ENCODE results near the gene GOSR1. TPM values are rescaled to one million over a fixed set of nuclear protein-coding genes. Genes with fewer than 3 reads are reported as not detected.

The GOSR1 gene
- 10 to 100 TPM; 28.4 to 62.0 (median 44.6) TPM for total RNA-seq

DNA sequence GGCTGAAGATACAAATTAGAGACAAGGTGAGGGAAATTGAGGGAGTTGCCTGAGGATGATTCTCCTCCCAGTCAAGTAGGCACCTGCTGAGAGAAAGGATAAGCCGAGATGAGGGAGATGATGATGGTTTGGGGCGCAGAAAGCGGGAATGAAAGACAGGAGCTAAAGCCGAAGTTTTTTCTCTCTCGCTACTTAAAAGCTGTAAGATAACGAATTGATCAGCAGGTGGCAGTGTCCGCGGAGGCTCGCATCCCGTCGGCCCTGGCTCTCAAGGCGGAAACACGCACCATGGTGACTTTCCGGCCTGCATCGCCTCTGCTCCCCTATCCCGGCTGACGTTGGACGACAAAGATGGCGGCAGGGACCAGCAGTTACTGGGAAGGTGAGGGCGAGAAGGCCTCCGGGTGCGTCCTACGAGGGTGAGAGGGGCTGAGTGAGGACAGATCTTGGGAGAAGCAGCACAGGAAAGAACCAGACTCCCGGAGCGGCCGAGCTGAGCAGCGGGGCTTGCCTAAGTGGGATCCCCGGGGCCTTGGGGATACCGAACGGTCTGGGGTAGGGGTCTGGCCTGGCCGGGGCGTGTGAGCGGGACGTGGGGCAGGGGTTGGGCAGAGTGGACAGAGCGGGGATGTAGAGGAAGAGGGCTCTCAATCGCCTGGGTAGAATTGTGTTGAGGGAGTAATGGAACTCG, at the start of gene GOSR1:
GOSR1 (plus strand) TSS at position 326 of the 691 bp plus-strand sequence; CDS start at position 352, 26 bp downstream.
- ATAC-seq, result peak; percentile 99
- Histone ChIP-seq H3K27ac (peak within 1 kb of the TSS; percentile 86 to 94 (median 92)), H3K9me3 (no peaks in the 10 kb centered on the region), H3K27me3 (no peaks in the 10 kb centered on the region), H3K36me3 (peaks cover 0 to 33% of the 10 kb centered on the region in 2 donors), H3K4me3 (peak within 1 kb of the TSS; percentile 70 to 84), H3K4me1 (peaks cover 0 to 39% (median 0%) of the 10 kb centered on the region in 3 donors)
- WGBS, 2 donors (ENCODE audit: low coverage in 1 of 2), result 0% methylated on average over 6 to 30 of the region's 37 CpGs
- TF ChIP-seq POLR2A (IDR thresholded peaks at IDR 0.05), result peak; percentile 32 to 55
- peak; percentile 69 for TF ChIP-seq POLR2AphosphoS5 (IDR thresholded peaks at IDR 0.05)
- TF ChIP-seq, protein P1, sequence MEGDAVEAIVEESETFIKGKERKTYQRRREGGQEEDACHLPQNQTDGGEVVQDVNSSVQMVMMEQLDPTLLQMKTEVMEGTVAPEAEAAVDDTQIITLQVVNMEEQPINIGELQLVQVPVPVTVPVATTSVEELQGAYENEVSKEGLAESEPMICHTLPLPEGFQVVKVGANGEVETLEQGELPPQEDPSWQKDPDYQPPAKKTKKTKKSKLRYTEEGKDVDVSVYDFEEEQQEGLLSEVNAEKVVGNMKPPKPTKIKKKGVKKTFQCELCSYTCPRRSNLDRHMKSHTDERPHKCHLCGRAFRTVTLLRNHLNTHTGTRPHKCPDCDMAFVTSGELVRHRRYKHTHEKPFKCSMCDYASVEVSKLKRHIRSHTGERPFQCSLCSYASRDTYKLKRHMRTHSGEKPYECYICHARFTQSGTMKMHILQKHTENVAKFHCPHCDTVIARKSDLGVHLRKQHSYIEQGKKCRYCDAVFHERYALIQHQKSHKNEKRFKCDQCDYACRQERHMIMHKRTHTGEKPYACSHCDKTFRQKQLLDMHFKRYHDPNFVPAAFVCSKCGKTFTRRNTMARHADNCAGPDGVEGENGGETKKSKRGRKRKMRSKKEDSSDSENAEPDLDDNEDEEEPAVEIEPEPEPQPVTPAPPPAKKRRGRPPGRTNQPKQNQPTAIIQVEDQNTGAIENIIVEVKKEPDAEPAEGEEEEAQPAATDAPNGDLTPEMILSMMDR (IDR thresholded peaks at IDR 0.05), result peak; percentile 49 to 86 (median 78)
- no peak for TF ChIP-seq EP300 (IDR thresholded peaks at IDR 0.05)

DNA sequence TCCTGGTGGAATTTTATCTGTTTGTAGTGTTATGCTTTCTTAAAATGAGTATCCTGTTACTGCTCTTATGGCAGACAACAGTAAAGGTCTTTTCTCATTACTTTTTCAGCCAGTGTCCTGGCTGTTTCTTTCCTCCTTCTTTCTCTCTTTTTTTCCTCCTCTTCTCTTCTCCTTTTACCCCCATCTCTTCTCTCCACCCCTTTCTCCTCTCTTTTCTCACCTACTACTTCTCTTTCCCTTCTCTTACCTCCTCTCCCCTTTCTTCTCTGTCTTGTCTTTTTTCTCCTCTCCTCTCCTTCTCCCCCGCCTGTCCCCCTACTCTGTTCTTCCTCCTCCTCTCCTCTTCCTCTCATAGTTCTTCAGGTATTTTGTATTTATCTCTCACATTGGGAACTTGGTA, 49.6 kb upstream of the GOSR1 start:
- no peak for TF ChIP-seq EP300 (IDR thresholded peaks at IDR 0.05)
- TF ChIP-seq, protein P1 (IDR thresholded peaks at IDR 0.05), result no peak
- TF ChIP-seq POLR2A (IDR thresholded peaks at IDR 0.05), result no peak
- no peak for TF ChIP-seq POLR2AphosphoS5 (IDR thresholded peaks at IDR 0.05)
- peak overlapping the region in 1 of 4 donors; percentile 65 for H3K27ac ChIP-seq
- peaks cover 0 to 21% (median 4%) of the 10 kb centered on the region in 3 donors for H3K4me1 ChIP-seq
- H3K36me3 ChIP-seq, result peaks cover 7 to 56% of the 10 kb centered on the region in 2 donors
- no peak overlapping the region for H3K4me3 ChIP-seq
- WGBS, 2 donors (ENCODE audit: low coverage in 1 of 2), result 91 to 100% methylated on average over 1 of the region's 1 CpG
- H3K27me3 ChIP-seq, result no peaks in the 10 kb centered on the region
- H3K9me3 ChIP-seq, result no peaks in the 10 kb centered on the region
- no peak for ATAC-seq

DNA sequence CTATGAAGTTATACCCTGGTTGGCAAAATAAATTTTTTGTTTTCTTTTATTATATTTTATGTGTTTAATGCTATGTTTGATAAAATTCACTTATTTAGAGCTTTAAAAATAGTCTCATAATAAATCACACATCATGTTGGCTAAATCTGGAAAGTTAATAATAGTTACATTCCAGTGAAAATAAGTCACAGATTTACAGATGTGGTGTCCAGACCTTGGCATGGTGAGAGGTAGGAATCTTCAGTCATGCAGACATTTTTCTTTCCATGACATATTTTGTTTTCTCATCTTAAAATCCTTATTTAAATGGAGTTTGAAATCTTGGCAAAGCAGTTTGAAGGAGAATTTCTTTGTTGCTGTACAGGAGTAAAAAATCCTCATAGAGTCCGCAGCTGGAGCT, 48.1 kb upstream of the GOSR1 start:
- Histone ChIP-seq H3K27ac (peak overlapping the region; percentile 43 to 78 (median 67)), H3K4me1 (peaks cover 0 to 21% (median 4%) of the 10 kb centered on the region in 3 donors), H3K27me3 (no peaks in the 10 kb centered on the region), H3K4me3 (no peak overlapping the region), H3K36me3 (peaks cover 0 to 50% of the 10 kb centered on the region in 2 donors), H3K9me3 (no peaks in the 10 kb centered on the region)
- ATAC-seq, result no peak
- TF ChIP-seq, protein P1 (IDR thresholded peaks at IDR 0.05), result no peak
- TF ChIP-seq POLR2A (IDR thresholded peaks at IDR 0.05) (no peak), POLR2AphosphoS5 (IDR thresholded peaks at IDR 0.05) (no peak), EP300 (IDR thresholded peaks at IDR 0.05) (no peak)
- WGBS, 2 donors (ENCODE audit: low coverage in 1 of 2), result 19 to 25% methylated on average over 1 of the region's 1 CpG

DNA sequence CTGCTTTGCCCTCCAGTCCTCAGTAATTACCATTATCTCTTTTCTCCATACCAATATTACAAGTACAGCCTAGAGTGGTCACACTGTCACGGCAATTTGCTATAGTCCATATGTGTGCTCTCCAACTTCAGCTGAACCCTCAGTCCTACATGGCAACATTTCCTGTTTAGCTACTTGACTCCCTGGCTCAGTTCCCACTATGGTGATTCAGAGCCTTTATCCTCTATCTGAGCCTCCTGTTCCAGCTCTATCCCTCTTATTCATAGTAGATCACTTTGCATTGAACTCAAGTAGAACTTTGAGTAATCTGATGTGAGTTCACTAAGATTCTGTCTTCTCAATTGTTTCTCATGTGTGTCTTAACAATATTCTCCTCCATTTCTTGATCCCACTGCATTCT, 43.7 kb upstream of the GOSR1 start:
- TF ChIP-seq, protein P1 (IDR thresholded peaks at IDR 0.05), result no peak
- TF ChIP-seq POLR2AphosphoS5 (IDR thresholded peaks at IDR 0.05), result no peak
- no peak for TF ChIP-seq EP300 (IDR thresholded peaks at IDR 0.05)
- TF ChIP-seq POLR2A (IDR thresholded peaks at IDR 0.05), result no peak
- Histone ChIP-seq H3K36me3 (peaks cover 0 to 26% of the 10 kb centered on the region in 2 donors), H3K4me3 (no peak overlapping the region), H3K27ac (no peak overlapping the region), H3K27me3 (no peaks in the 10 kb centered on the region), H3K4me1 (peaks cover 0 to 21% (median 4%) of the 10 kb centered on the region in 3 donors), H3K9me3 (no peaks in the 10 kb centered on the region)
- 56 to 80% methylated on average over 1 of the region's 1 CpG for WGBS, 2 donors (ENCODE audit: low coverage in 1 of 2)
- no peak for ATAC-seq

DNA sequence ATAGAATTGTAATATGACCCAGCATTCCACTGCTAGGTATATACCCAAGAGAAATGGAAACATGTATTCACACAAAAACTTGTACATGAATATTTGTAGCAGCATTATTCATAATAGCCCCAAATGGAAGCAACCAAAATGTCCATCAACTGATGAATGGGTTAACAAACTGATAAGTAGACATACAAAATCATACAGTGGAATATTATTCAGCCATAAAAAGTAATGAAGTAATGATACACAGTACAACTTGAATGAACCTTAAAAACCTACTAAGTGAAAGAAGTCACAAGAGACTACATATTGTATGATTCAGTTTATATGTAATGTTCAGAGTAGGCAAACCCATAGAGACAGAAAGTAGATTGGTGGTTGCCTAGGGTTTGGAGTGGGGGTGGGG, 40.5 kb upstream of the GOSR1 start:
- Histone ChIP-seq H3K4me1 (no peaks in the 10 kb centered on the region), H3K4me3 (no peak overlapping the region), H3K27me3 (no peaks in the 10 kb centered on the region), H3K9me3 (no peaks in the 10 kb centered on the region), H3K36me3 (peaks cover 0 to 24% of the 10 kb centered on the region in 2 donors), H3K27ac (no peak overlapping the region)
- TF ChIP-seq EP300 (IDR thresholded peaks at IDR 0.05) (no peak), POLR2A (IDR thresholded peaks at IDR 0.05) (no peak)
- no peak for ATAC-seq
